ENCODE measurements around the gene SFN.
A peak's percentile ranks its signal among the peaks of the same experiment; 100 is the strongest.

Gene SFN

DNA sequence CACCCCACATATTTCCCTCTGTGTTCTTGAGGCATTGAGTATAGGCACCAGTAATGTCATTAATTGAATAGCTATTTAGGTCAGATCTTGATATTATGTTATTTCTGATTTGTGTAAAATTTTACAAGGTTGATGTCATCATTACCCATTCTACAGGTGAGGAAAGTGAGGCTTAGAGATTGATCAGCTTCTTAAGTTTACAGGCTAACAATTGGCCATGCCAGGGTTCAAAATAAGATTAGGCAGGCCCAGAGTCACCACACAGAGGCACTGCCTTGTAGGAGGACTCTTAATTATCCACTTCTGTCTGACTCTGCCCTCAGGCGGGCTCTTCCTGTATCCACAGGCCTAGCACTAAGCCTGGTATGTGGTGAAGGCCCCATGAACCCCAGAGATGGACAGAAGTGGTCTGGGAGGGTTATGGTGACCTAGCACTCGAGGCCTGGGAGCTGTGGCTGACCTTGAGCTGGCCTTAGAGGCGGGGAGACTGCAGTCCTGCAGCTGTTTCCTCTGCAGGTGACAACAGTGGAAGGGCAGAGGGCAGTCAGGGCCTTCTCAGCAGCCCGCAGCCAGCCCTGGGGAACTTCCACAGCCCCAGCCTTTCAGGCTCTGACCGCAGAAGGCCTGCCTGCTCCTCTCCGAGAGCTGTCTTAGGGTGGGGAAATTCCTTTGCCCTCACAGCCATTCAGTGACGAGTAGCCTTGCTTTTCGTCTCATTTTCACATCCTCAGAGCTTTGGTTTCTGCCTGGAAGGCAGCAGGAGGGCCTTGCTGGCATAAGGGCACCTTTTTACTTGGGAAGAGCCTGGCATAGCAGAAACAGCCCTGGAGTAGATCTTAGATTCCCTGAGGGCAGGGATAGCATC is 24.2 kb upstream of the SFN start:
- Histone ChIP-seq H2BK5ac (ENCODE audit: low read depth, low read length, poor library complexity) (no peak overlapping the region), H3K23ac (ENCODE audit: low read length) (no peak overlapping the region), H3K79me1 (ENCODE audit: low read length) (no peaks in the 10 kb centered on the region), H3K9ac (ENCODE audit: low read length) (no peak overlapping the region), H3K79me2 (ENCODE audit: control insufficient read depth, insufficient read depth, low read length, poor library complexity) (no peaks in the 10 kb centered on the region), H4K12ac (ENCODE audit: low read depth, low read length) (no peak overlapping the region), H2AK5ac (ENCODE audit: low read length) (no peak overlapping the region), H3K36me3 (ENCODE audit: control insufficient read depth in 1 of 2, insufficient read depth in 2 of 2, low read length in 2 of 2) (peaks cover 43 to 44% of the 10 kb centered on the region in 2 experiments), H3K4me3 (ENCODE audit: low read depth, low read length) (no peak overlapping the region), H2BK12ac (ENCODE audit: low read length) (no peak overlapping the region), H3K14ac (ENCODE audit: low read length) (no peak overlapping the region), H3K4me2 (ENCODE audit: low read length) (no peak overlapping the region), H4K91ac (ENCODE audit: low read depth, low read length) (no peak overlapping the region), H4K8ac (ENCODE audit: low read depth, low read length) (no peak overlapping the region), H3K9me3 (ENCODE audit: insufficient read depth, low read depth, low read length) (no peaks in the 10 kb centered on the region), H3K27ac (ENCODE audit: low read depth, low read length) (no peak overlapping the region), H2AFZ (ENCODE audit: insufficient read depth, low read length, poor library complexity) (no peak overlapping the region), H3K18ac (ENCODE audit: low read length) (no peak overlapping the region), H2BK120ac (ENCODE audit: insufficient read depth, low read length, poor library complexity) (no peak overlapping the region), H3K4ac (ENCODE audit: low read depth, low read length) (no peak overlapping the region), H3K4me1 (ENCODE audit: control insufficient read depth in 1 of 2, insufficient read depth in 2 of 2, low read length in 2 of 2) (no peaks in the 10 kb centered on the region), H3K27me3 (ENCODE audit: insufficient read depth, low read length) (no peaks in the 10 kb centered on the region)
- peak; percentile 66 to 86 for DNase-seq
- WGBS (ENCODE audit: extremely low coverage, insufficient coverage, insufficient read length), result no CpG with 5 or more reads among the region's 8 CpGs

DNA sequence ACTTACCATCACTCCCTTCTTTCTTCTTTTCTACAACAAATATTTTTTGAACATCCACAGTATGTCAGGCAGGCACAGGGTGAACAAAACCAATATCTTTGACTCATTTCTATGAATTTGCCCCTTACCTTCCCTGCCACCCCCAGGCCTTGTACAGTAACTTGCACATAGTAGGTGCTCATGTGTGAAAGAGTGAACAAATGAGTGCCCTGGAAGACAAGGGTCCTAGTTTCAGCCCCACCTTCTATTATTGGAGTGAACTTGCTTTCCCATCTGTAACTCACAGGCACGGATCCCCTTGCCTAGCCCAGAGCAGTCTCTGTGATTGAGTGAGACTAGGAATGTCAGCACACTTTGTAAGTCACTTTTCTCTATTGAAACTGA is 23.6 kb upstream of the SFN start:
- Histone ChIP-seq H3K36me3 (ENCODE audit: control insufficient read depth in 1 of 2, insufficient read depth in 2 of 2, low read length in 2 of 2) (peaks cover 37 to 39% of the 10 kb centered on the region in 2 experiments), H2AK5ac (ENCODE audit: low read length) (no peak overlapping the region), H3K79me1 (ENCODE audit: low read length) (no peaks in the 10 kb centered on the region), H3K9ac (ENCODE audit: low read length) (no peak overlapping the region), H3K4ac (ENCODE audit: low read depth, low read length) (no peak overlapping the region), H3K14ac (ENCODE audit: low read length) (no peak overlapping the region), H3K27me3 (ENCODE audit: insufficient read depth, low read length) (no peaks in the 10 kb centered on the region), H3K79me2 (ENCODE audit: control insufficient read depth, insufficient read depth, low read length, poor library complexity) (no peaks in the 10 kb centered on the region), H4K12ac (ENCODE audit: low read depth, low read length) (no peak overlapping the region), H3K18ac (ENCODE audit: low read length) (no peak overlapping the region), H4K8ac (ENCODE audit: low read depth, low read length) (no peak overlapping the region), H3K9me3 (ENCODE audit: insufficient read depth, low read depth, low read length) (no peaks in the 10 kb centered on the region), H3K27ac (ENCODE audit: low read depth, low read length) (no peak overlapping the region), H3K4me1 (ENCODE audit: control insufficient read depth in 1 of 2, insufficient read depth in 2 of 2, low read length in 2 of 2) (no peaks in the 10 kb centered on the region), H3K23ac (ENCODE audit: low read length) (no peak overlapping the region), H2BK12ac (ENCODE audit: low read length) (no peak overlapping the region), H2BK120ac (ENCODE audit: insufficient read depth, low read length, poor library complexity) (no peak overlapping the region), H2BK5ac (ENCODE audit: low read depth, low read length, poor library complexity) (no peak overlapping the region), H3K4me2 (ENCODE audit: low read length) (no peak overlapping the region), H4K91ac (ENCODE audit: low read depth, low read length) (no peak overlapping the region), H2AFZ (ENCODE audit: insufficient read depth, low read length, poor library complexity) (no peak overlapping the region), H3K4me3 (ENCODE audit: low read depth, low read length) (no peak overlapping the region)
- WGBS (ENCODE audit: extremely low coverage, insufficient coverage, insufficient read length), result no CpG with 5 or more reads among the region's 1 CpG
- no peak for DNase-seq

DNA sequence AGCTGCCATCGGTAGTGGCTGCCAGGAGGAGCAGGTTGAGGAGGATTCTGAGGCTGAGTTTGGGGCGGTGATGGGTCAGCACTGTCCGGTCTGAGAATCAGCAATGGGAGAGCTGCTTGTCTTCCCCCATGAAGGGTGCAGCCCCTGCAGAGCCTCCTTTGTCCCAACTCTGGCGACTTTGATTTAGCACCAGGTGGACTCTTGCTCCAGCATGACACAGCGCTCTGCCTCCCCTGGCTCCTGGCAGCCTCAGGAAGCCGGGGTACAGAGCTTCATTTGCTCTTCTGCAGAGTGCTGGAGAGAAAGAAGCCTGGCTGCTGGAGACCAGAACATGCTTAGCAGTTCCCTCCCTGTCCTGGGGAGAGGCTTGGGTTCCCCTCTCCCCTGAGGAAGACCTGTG is 23.2 kb upstream of the SFN start:
- WGBS (ENCODE audit: extremely low coverage, insufficient coverage, insufficient read length), result no CpG with 5 or more reads among the region's 6 CpGs
- H3K79me1 ChIP-seq (ENCODE audit: low read length), result no peaks in the 10 kb centered on the region

DNA sequence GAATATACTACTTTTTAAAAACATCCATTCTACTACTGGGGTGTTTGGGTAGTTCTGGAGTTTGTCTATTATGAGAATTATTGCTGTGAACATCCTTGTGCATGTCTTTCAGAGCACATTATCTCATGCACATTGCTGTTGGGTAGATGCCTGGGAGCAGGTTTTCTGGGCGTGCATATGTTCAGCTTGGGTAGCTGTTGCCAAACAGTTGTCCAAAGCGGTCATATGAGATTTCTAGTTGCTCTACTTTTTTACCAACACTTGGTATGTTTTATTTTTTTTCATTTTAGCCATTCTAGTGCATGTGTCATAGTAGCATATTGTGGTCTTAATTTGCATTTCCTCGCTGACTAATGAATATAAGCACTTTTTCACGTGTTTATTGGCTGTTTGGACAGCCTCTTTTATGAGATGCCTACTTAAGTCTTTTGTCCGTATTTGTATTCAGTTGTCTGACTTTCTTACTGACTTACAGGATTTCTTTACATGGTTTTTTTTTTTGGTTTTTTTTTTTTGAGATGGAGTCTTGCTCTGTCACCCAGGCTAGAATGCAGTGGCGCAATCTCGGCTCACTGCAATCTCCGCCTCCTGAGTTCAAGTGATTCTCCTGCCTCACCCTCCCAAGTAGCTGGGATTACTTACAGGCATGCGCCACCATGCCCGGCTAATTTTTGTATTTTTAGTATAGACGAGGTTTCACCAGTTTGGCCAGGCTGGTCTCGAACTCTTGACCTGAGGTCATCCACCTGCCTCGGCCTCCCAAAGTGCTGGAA is 18.3 kb upstream of the SFN start:
- Histone ChIP-seq H3K18ac (ENCODE audit: low read length) (no peak overlapping the region), H3K9me3 (ENCODE audit: insufficient read depth, low read depth, low read length) (no peaks in the 10 kb centered on the region), H3K14ac (ENCODE audit: low read length) (no peak overlapping the region), H3K4ac (ENCODE audit: low read depth, low read length) (no peak overlapping the region), H3K4me3 (ENCODE audit: low read depth, low read length) (no peak overlapping the region), H4K8ac (ENCODE audit: low read depth, low read length) (no peak overlapping the region), H4K91ac (ENCODE audit: low read depth, low read length) (no peak overlapping the region), H2BK12ac (ENCODE audit: low read length) (no peak overlapping the region), H3K27me3 (ENCODE audit: insufficient read depth, low read length) (no peaks in the 10 kb centered on the region), H2AFZ (ENCODE audit: insufficient read depth, low read length, poor library complexity) (no peak overlapping the region), H3K79me1 (ENCODE audit: low read length) (no peaks in the 10 kb centered on the region), H3K79me2 (ENCODE audit: control insufficient read depth, insufficient read depth, low read length, poor library complexity) (no peaks in the 10 kb centered on the region), H3K36me3 (ENCODE audit: control insufficient read depth in 1 of 2, insufficient read depth in 2 of 2, low read length in 2 of 2) (peaks cover 29 to 43% of the 10 kb centered on the region in 2 experiments), H3K4me2 (ENCODE audit: low read length) (no peak overlapping the region), H3K23ac (ENCODE audit: low read length) (no peak overlapping the region), H3K9ac (ENCODE audit: low read length) (no peak overlapping the region), H3K4me1 (ENCODE audit: control insufficient read depth in 1 of 2, insufficient read depth in 2 of 2, low read length in 2 of 2) (no peaks in the 10 kb centered on the region), H4K12ac (ENCODE audit: low read depth, low read length) (no peak overlapping the region), H3K27ac (ENCODE audit: low read depth, low read length) (no peak overlapping the region), H2BK5ac (ENCODE audit: low read depth, low read length, poor library complexity) (no peak overlapping the region), H2AK5ac (ENCODE audit: low read length) (no peak overlapping the region), H2BK120ac (ENCODE audit: insufficient read depth, low read length, poor library complexity) (no peak overlapping the region)
- no CpG with 5 or more reads among the region's 13 CpGs for WGBS (ENCODE audit: extremely low coverage, insufficient coverage, insufficient read length)
- DNase-seq, result peak in 1 of 2 donors; percentile 29

More for the DNA sequence above, 23.2 kb upstream of the SFN start:
- no peaks in the 10 kb centered on the region for H3K27me3 ChIP-seq (ENCODE audit: insufficient read depth, low read length)
- H3K27ac ChIP-seq (ENCODE audit: low read depth, low read length), result no peak overlapping the region
- no peak overlapping the region for H2AFZ ChIP-seq (ENCODE audit: insufficient read depth, low read length, poor library complexity)
- H3K23ac ChIP-seq (ENCODE audit: low read length), result no peak overlapping the region
- no peaks in the 10 kb centered on the region for H3K4me1 ChIP-seq (ENCODE audit: control insufficient read depth in 1 of 2, insufficient read depth in 2 of 2, low read length in 2 of 2)
- H3K79me2 ChIP-seq (ENCODE audit: control insufficient read depth, insufficient read depth, low read length, poor library complexity), result no peaks in the 10 kb centered on the region
- H3K18ac ChIP-seq (ENCODE audit: low read length), result no peak overlapping the region
- no peak overlapping the region for H3K4me3 ChIP-seq (ENCODE audit: low read depth, low read length)
- no peak overlapping the region for H3K4ac ChIP-seq (ENCODE audit: low read depth, low read length)
- H3K14ac ChIP-seq (ENCODE audit: low read length), result no peak overlapping the region
- no peak overlapping the region for H2BK120ac ChIP-seq (ENCODE audit: insufficient read depth, low read length, poor library complexity)
- H4K8ac ChIP-seq (ENCODE audit: low read depth, low read length), result no peak overlapping the region
- H3K36me3 ChIP-seq (ENCODE audit: control insufficient read depth in 1 of 2, insufficient read depth in 2 of 2, low read length in 2 of 2), result peaks cover 33 to 35% of the 10 kb centered on the region in 2 experiments
- no peak overlapping the region for H3K4me2 ChIP-seq (ENCODE audit: low read length)
- no peak overlapping the region for H2BK5ac ChIP-seq (ENCODE audit: low read depth, low read length, poor library complexity)
- no peak overlapping the region for H2BK12ac ChIP-seq (ENCODE audit: low read length)
- no peak overlapping the region for H4K12ac ChIP-seq (ENCODE audit: low read depth, low read length)
- H2AK5ac ChIP-seq (ENCODE audit: low read length), result no peak overlapping the region
- no peak overlapping the region for H4K91ac ChIP-seq (ENCODE audit: low read depth, low read length)
- no peaks in the 10 kb centered on the region for H3K9me3 ChIP-seq (ENCODE audit: insufficient read depth, low read depth, low read length)
- DNase-seq, result no peak
- H3K9ac ChIP-seq (ENCODE audit: low read length), result no peak overlapping the region

All from trophoblast cell (in vitro differentiated cells and primary cell).